Activated T-helper 1 cell treated with anti-CD3 and anti-CD28 coated beads, Interleukin-2, amount 50 U/mL, for 16 hours (primary cell): ENCODE results near the gene CKS2.

Experiments
- DNase-seq, 2 donors: peaks; one replicate each; pipeline ENCODE4 v3.0.0-alpha.2; 2020; ENCODE audit warnings: low read depth in 1 of 2, low spot score in 1 of 2

Gene CKS2

DNA sequence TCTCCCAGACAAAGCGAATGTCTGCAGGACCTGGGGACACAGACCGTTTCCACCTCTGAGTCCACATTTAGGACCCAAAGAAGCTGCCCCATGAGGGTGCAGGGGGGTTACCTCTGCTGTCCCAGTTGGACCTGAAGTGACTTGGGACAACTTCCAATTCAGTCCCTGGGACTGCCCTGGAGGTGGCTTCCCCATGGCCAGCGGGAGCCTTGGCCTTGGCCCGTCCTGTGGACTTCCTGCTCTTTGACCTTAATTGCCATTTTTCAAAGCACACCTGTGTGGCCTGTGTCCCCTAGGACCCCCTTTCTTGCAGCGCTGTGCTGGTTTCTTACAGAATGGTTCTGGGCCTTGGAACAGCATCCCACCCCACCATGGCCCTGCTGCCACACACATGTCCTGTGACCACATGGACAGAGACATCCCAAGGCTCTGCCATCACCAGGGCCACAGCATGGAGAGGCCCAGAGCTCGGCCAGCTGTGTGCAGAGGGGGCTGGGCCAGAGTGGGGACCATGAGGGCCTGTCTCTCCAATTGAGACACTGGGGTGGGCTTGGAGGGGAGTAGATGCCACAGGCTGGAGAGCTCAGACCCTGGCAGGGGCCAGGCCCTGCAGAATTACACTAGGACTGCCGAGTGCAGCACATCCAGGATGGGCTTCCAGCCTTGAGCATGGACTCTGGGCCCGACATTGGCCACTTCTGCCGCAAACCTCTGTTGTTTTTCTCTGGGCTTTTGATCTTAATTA, 53.1 kb downstream of the CKS2 start:
- DNase-seq: no peak

DNA sequence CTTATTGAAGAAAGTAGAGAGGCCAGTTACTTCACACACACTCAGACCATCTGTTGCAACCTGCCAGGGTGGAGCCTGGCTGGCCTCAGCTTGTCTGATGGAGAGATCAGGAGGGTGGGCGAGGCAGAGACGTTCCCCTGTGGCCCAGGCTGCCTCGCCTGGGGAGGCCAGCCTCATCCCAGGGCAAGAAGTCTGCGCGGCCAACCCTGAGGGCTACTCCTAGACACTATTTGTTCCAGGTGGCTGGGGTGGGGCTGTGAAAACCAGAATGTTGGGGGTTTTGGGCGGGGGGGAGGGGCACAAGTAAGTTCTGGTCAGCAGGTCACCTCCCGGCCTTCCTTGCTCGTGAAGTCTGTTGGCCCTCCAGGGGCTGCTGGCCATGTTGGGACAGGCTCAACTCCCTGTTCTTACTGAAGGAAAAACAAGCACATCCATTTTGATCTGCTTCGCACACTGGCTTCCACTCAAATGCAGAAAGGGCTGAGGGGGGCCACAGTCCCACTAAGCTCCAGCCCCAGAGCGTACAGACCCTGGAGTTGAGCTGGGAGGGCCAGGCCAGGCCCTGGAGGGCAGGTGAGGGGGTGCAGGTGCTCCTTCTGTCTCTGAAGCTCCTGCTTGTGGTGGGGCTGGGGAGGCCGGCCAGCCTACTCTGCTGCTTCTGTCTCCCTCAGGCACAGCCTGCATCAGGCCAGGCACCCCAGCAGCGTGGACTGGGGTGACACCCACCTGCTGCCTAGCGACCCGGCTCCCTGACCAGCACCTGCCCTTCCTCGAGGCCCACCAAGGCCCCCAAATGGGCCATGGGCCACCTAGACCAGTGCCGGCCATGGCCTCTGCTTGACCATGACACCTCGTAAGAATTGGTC, 53.9 kb downstream of the CKS2 start:
- no peak for DNase-seq

DNA sequence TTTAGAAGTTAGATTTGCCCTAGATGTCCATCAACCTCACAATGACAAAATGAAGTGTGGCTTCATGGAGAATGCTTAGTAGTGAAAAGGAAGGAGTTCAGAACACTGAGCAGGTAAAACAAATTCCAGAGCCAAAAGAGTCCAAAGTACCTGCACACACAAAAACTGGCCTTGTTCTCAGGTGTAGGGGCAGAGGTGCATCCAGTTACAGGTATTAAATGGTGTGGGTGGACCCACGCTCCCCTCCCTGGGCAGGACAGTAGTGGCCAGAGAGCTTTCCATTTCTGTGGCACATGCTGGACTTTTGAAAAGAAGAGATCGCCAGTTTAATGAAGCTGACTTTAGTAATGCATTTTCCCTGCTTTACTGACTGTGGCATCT, 54.5 kb downstream of the CKS2 start:
- no peak for DNase-seq
